Mesodermal cell (in vitro differentiated cells): ENCODE measurements around the gene GBP1.

Experiments
- H3K27ac ChIP-seq: 2 replicates; pipeline ENCODE4 v1.7.0; 2013; ENCODE audit warnings: mild to moderate bottlenecking, low read depth, low read length, moderate library complexity; ENCODE audit not compliant: severe bottlenecking
- H3K36me3 ChIP-seq: 2 replicates; pipeline ENCODE4 v1.7.1; 2013; ENCODE audit warnings: mild to moderate bottlenecking, low read length, moderate library complexity; ENCODE audit not compliant: control insufficient read depth, insufficient read depth
- H3K4me1 ChIP-seq: one replicate; pipeline ENCODE4 v1.7.1; 2013; ENCODE audit warnings: mild to moderate bottlenecking, low read length; ENCODE audit not compliant: insufficient read depth, control insufficient read depth, poor library complexity, severe bottlenecking
- H3K4me3 ChIP-seq: 2 replicates; pipeline ENCODE4 v1.7.0; 2013; ENCODE audit warnings: low read length, control low read depth, mild to moderate bottlenecking; ENCODE audit not compliant: insufficient read depth, poor library complexity, severe bottlenecking; ENCODE audit errors: extremely low read depth
- H3K9me3 ChIP-seq: 2 replicates; pipeline ENCODE4 v1.7.1; 2013; ENCODE audit warnings: mild to moderate bottlenecking, low read length, moderate library complexity; ENCODE audit not compliant: control insufficient read depth
- WGBS, 2 experiments: methylation state at CpG; one replicate each; pipeline ENCODE4 v1.1.5; 2013; ENCODE audit warnings: missing lambda C conversion rate in 2 of 2; ENCODE audit not compliant: insufficient coverage in 2 of 2; 5-methylcytosine and 5-hydroxymethylcytosine counted together

The GBP1 gene

DNA sequence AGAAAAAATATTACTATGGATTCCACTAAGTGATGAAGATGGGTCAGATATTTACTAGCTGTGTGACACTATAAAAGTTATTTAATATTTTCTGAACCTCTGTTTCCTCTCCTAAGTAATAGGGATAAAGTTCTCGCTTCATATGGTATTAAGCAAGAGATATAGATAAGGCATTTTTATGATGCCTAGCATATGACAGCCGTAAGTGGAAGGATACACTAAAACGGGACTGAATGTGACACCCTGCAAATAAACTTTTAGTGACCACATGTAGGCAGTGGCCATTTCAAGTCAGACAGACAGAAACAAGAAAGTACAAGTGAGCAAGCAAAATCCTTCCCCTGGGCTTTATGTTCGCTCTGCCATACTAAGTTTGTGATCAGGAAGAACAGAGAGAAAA, 56.5 kb downstream of the GBP1 start:
- Histone ChIP-seq H3K36me3 (no peaks in the 10 kb centered on the region), H3K4me1 (no peaks in the 10 kb centered on the region), H3K9me3 (no peaks in the 10 kb centered on the region), H3K27ac (no peak overlapping the region), H3K4me3 (no peak overlapping the region)
- WGBS, 2 experiments: 92 to 100% methylated on average over 1 to 3 of the region's 4 CpGs

DNA sequence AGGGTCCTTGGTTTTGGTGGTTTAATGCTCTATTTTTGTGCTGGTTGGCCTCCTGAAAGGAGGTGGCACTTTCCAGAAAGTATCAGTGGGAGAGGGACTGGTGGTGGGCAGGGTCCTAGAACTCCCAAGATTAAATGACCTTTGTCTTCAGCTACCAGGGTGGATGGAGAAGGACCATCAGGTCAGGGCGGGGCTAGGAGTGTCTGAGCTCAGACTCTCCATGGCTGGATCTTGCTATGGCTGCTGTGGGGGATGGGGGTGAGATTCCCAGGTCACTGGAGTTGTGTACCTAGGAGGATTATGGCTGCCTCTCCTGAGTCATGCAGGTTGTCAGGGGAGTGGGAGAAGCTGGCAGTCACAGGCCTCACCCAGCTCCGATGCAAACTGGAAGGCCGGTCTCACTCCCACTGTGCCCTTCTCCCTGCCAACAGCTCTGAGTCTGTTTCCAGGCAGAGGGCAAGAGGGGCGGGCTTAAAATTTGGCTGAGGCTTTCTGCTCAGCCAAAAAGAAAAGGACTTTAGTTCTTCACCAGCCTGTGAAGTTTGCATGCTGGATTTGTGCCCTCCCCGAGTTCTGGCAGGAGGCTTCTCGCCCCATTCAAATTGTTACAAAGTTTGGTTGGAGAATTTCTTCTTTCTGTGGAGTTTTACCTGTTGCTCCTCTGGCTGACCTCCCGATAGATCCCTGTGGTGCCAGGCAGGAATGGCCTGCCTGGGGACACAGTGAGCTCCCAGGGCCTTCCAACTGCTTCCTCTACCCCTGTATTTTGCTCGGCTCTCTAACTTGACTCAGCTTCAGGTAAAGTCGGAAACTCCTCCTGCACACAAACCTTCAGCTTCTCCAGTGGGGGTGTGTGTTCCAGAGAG, 59.5 kb downstream of the GBP1 start:
- Histone ChIP-seq H3K4me1 (no peaks in the 10 kb centered on the region), H3K27ac (no peak overlapping the region), H3K9me3 (no peaks in the 10 kb centered on the region), H3K36me3 (no peaks in the 10 kb centered on the region), H3K4me3 (no peak overlapping the region)
- 91 to 92% methylated on average over 5 to 7 of the region's 9 CpGs for WGBS, 2 experiments
